GM18873 (cell line): ENCODE results near the gene ITGBL1.
"Not testable (repeated sequence)": the region's sequence is repeated elsewhere in the genome, so short reads cannot be mapped to it uniquely, and the experiment has no call there.

Source experiments
- ATAC-seq: cut with Tn5 transposase; IDR thresholded peaks from one replicate; pipeline ENCODE4 v1.9.1; 2021; ENCODE audit warnings: mild to moderate bottlenecking, moderate library complexity, moderate number of reproducible peaks; ENCODE audit not compliant: unreplicated experiment, low FRiP score

ITGBL1 gene

DNA sequence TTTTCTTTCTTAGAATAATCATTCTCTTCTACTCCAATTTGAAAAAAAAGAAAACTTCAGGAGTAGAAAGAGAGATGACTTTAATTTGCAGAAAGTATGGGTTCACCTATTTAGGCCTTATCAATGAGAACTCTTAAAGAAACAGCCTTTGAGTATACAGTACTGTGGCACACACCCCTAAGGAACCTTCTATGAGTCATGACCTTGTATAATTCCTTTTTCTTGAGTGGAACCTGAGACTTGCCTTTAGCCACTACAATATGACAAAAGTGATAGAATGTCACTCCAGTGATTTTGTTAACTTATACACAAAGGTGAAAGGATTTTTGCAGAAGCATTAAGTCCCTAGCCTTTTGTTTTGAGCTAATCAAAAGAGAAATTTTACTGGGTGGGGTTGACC is 58.7 kb downstream of the ITGBL1 start:
- no peak for ATAC-seq

- ATAC-seq, result no peak
Measured at GRCh38 chr13:101511766-101512165, 59.3 kb downstream of the ITGBL1 start.

DNA sequence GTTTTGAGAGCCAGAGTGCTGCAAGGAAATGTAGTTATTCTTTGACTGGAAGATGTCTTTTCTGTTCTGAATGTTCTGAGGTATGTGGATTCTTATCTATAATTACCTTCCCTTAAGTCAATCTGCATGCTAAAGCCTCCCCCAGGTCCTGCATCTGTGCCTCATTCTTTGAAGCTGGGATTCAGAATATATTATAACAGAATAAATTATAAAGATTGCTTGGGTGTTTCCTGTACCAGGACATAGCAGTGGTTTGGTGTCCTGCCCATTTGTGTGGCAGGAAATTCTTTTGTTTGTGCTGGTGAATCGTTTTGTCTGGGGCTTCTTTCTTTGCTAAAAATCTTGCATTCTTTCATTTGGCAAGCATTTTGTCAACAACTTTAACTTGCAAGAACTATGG is 60.2 kb downstream of the ITGBL1 start:
- ATAC-seq, result no peak

DNA sequence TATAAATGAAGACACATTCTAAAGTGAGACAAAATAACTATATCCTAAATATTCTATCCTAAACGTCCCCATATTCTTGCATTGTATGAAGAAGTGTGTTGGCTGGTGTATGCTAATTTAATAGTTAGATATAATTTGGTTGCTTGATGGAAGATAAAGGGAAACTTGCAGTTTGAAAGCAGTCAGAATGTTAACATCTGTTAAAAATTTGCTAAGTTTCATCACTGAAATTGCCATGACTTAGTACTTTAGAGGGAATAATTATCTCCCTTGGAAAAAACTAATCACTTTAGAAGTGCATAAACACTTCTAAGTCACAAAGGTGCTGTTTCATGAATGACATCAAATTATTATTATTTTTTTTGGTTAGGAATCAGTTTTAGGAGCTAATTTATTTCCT is 61.6 kb downstream of the ITGBL1 start:
- no peak for ATAC-seq

GRCh38 chr13:101514695-101515275 is 62.3 kb downstream of the ITGBL1 start:
- no peak for ATAC-seq

- ATAC-seq, result no peak
Measured at GRCh38 chr13:101515504-101515903, 63.0 kb downstream of the ITGBL1 start.

- no peak for ATAC-seq
Measured at GRCh38 chr13:101516262-101516661, 63.8 kb downstream of the ITGBL1 start.

- ATAC-seq, result peak; percentile 68
Measured at GRCh38 chr13:101520672-101521071, 68.2 kb downstream of the ITGBL1 start.

GRCh38 chr13:101521371-101521770 is 68.9 kb downstream of the ITGBL1 start:
- no peak for ATAC-seq

GRCh38 chr13:101522607-101523006 is 70.1 kb downstream of the ITGBL1 start:
- no peak for ATAC-seq

- ATAC-seq, result no peak
Measured at GRCh38 chr13:101523154-101524131, 71.0 kb downstream of the ITGBL1 start.

- ATAC-seq, result no peak
Measured at GRCh38 chr13:101527130-101527529, 74.7 kb downstream of the ITGBL1 start.

- ATAC-seq, result no peak
Measured at GRCh38 chr13:101529422-101529821, 76.9 kb downstream of the ITGBL1 start.

DNA sequence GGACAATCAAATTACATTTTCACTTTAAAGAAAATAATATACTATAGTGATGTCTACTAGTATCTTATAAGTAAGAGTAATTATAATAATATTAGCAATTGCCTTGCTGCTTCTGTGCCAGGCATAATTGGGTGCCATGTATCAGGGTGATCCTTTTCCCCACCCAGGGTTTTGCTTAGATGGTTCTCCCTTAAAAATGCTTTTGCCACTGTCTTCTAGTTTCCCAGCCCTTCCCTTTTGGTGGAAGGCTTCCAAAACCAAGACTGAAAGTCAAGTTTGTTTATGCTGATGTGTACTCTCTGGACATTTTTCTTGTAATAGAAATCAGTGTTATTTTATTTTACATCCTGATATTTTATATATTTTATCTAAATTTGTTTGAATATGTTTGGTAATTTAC is 77.8 kb downstream of the ITGBL1 start:
- ATAC-seq, result no peak

DNA sequence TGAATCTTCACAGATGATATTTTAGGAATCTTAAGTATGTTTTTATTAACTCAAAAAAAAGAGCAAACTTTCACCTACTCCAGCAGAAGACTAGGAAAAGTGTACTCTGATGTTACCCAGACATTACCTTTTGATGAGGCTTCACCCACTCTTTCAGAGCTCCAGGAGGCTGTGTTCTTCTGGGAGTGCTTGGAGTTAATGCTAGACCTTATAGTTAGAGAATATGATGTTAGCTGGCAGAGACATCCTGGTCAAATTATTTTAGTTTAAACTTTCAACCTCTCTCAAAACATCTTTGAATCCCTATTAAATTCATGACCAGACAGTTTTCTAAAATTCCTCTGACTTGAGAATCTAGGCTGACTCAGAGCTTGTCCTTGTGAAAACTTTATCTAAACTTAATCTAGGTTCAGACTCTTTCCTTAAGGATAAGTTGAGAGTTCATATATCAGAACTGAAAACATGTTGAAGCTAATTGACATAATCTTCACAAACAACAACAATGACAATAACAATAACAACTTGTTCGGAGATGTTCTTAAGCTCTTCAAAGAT is 82.8 kb downstream of the ITGBL1 start:
- no peak for ATAC-seq

DNA sequence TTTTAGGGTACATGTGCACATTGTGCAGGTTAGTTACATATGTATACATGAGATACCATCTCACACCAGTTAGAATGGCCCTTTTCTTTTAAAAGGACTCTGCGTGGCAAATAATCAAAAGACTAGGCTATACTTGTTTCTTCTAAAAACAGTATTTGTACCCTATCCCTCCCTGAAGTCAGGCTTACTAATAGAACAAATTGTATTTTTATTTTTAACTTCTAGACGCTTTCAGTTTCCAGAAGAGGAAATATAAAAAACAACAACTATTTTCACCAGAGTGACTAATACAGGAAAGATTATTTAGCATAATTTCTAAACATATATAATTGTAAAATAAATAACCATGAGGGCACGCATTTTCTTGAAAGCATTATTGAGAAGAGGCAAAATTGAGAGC is 83.6 kb downstream of the ITGBL1 start:
- ATAC-seq, result no peak

- not testable (repeated sequence) for ATAC-seq
Measured at GRCh38 chr13:101544544-101544943, 92.1 kb downstream of the ITGBL1 start.

DNA sequence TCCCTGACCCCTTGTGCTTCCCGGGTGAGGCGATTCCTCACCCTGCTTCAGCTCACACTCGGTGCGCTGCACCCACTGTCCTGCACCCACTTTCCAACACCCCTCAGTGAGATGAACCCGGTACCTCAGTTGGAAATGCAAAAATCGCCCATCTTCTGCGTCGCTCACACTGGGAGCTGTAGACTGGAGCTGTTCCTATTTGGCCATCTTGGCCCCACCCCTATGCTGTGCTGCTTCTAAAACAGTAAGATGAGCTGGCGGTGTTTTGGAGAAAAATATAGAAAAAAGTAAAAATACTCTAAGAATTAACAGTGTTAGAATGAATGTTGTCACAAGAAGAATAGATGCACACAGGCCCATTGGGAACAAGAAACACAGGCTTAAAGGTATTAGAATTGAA is 92.5 kb downstream of the ITGBL1 start:
- ATAC-seq, result no peak

- no peak for ATAC-seq
Measured at GRCh38 chr13:101545521-101545920, 93.0 kb downstream of the ITGBL1 start.

DNA sequence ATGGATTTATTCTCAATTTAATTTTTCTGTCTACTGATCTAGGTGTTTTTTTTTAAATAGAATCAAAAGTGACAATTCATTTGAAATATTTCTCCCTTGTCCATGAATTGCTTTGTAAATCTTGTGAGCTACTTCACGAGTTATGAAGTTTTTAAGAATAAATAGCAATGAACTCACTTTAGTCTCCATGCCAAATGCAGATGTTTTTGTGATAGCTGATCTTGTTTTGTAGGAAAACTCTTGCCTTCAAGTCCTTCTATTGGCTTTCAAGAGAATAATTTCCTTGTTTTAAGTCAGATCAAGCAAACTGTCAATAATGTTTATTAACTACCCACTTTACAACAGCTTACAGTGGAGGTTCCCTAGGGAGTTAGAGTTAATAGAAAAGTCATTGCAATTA is 99.8 kb downstream of the ITGBL1 start:
- no peak for ATAC-seq

GRCh38 chr13:101552786-101553185 is 100.3 kb downstream of the ITGBL1 start:
- ATAC-seq, result no peak
